ENCODE measurements around the gene PRKAA2. TPM values are rescaled to one million over a fixed set of nuclear protein-coding genes. Genes with fewer than 3 reads are reported as not detected.

The PRKAA2 gene
- total and polyA plus RNA-seq, 2 of the 4 experiments (the other 2 are of a cell fraction): 0.72 to 1.4 TPM

DNA sequence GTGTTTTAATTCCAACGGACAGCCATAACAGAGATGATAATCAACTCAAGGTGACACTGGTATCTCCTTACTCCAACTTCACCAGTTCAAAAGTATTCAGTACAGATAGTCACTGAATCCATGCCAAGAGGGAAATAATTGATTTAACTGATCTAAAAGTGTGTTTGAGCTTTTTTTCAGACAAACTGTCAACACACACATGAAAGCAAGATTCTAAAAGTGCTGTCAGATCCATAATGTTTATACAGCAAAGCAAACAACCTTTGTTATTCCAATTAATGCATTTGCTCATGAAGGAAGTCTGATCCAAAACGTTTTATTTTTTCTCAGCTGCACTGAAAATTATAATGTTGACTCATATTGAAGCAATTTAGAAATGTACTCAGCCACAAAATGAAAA is 5.9 kb upstream of the PRKAA2 start:
- Histone ChIP-seq H3K4me1 (ENCODE audit: control insufficient read depth, insufficient read depth, low read length) (no peaks in the 10 kb centered on the region), H3K56ac (ENCODE audit: extremely low read depth, insufficient read depth, low read length) (no peak overlapping the region), H3K4me2 (ENCODE audit: low read depth, low read length) (no peak overlapping the region), H3K9ac (ENCODE audit: low read depth, low read length) (no peak overlapping the region), H3K79me1 (ENCODE audit: low read depth in 1 of 2, low read length in 2 of 2) (no peaks in the 10 kb centered on the region), H3K9me1 (ENCODE audit: insufficient read depth, low read length) (no peaks in the 10 kb centered on the region), H3K23ac (ENCODE audit: low read depth, low read length) (no peak overlapping the region), H4K8ac (ENCODE audit: low read depth in 2 of 2, low read length in 2 of 2) (no peak overlapping the region), H2BK20ac (ENCODE audit: low read depth, low read length) (no peak overlapping the region), H2AK9ac (replicated peaks; ENCODE audit: low read depth, low read length, poor library complexity) (no peak overlapping the region), H3K9me3 (ENCODE audit: control insufficient read depth, insufficient read depth, low read length) (no peaks in the 10 kb centered on the region), H2AK5ac (ENCODE audit: low read depth, low read length) (no peak overlapping the region), H3K36me3 (ENCODE audit: control insufficient read depth, insufficient read depth, low read length) (no peaks in the 10 kb centered on the region), H4K20me1 (ENCODE audit: insufficient read depth, low read length) (no peaks in the 10 kb centered on the region), H2BK15ac (ENCODE audit: low read depth, low read length) (no peak overlapping the region), H2BK5ac (ENCODE audit: low read depth, low read length, poor library complexity, severe bottlenecking) (no peak overlapping the region), H2BK120ac (ENCODE audit: low read depth, low read length) (no peak overlapping the region), H3K27ac (ENCODE audit: insufficient read depth, low read length) (no peak overlapping the region), H3K4ac (ENCODE audit: low read depth, low read length) (no peak overlapping the region), H4K5ac (ENCODE audit: low read depth, low read length) (no peak overlapping the region), H4K91ac (ENCODE audit: insufficient read depth, low read depth, low read length) (no peak overlapping the region), H2AFZ (replicated peaks; ENCODE audit: low read length, poor library complexity) (no peak overlapping the region), H3K14ac (replicated peaks; ENCODE audit: low read depth, low read length) (no peak overlapping the region), H3K18ac (ENCODE audit: low read depth, low read length) (no peak overlapping the region), H3K4me3 (ENCODE audit: insufficient read depth, low read depth, low read length) (no peak overlapping the region), H3K27me3 (ENCODE audit: control insufficient read depth, insufficient read depth, low read length) (no peaks in the 10 kb centered on the region)
- ChIA-PET POLR2A (ENCODE audit: unreplicated experiment) (no interaction called here), CTCF (no interaction called here)
- TF ChIP-seq MAZ (IDR thresholded peaks at IDR 0.05; ENCODE audit: borderline replicate concordance, low read depth, low read length): no peak
- no peak for TF ChIP-seq BHLHE40 (IDR thresholded peaks at IDR 0.05; ENCODE audit: low read depth, low read length)
- TF ChIP-seq USF2 (IDR thresholded peaks at IDR 0.05; ENCODE audit: low read depth, low read length): no peak
- TF ChIP-seq NFE2L2 (IDR thresholded peaks at IDR 0.05; ENCODE audit: low read depth, low read length): no peak
- TF ChIP-seq CEBPB (IDR thresholded peaks at IDR 0.05; ENCODE audit: low read depth, low read length): no peak
- no peak for TF ChIP-seq CHD1 (IDR thresholded peaks at IDR 0.05; ENCODE audit: low read depth, low read length)
- TF ChIP-seq SMC3 (IDR thresholded peaks at IDR 0.05; ENCODE audit: low read depth, low read length): no peak
- no peak for TF ChIP-seq RAD21 (IDR thresholded peaks at IDR 0.05; ENCODE audit: low read length)
- TF ChIP-seq ELK1 (IDR thresholded peaks at IDR 0.05; ENCODE audit: borderline replicate concordance, low read depth, low read length): no peak
- no peak for TF ChIP-seq MAFK (IDR thresholded peaks at IDR 0.05; ENCODE audit: low read depth, low read length)
- TF ChIP-seq POLR2A (IDR thresholded peaks at IDR 0.05; ENCODE audit: low read depth, low read length): no peak
- no peak for TF ChIP-seq CTCF (conservative IDR thresholded peaks at IDR 0.05; ENCODE audit: low read depth, low read length)
- no peak for TF ChIP-seq RFX5 (IDR thresholded peaks at IDR 0.05; ENCODE audit: low read depth, low read length)
- no peak for TF ChIP-seq MXI1 (IDR thresholded peaks at IDR 0.05; ENCODE audit: borderline replicate concordance, low read depth, low read length)
- TF ChIP-seq FOS (IDR thresholded peaks at IDR 0.05; ENCODE audit: low read depth, low read length): no peak
- TF ChIP-seq RCOR1 (IDR thresholded peaks at IDR 0.05; ENCODE audit: insufficient replicate concordance, low read length): no peak
- no CpG with 5 or more reads among the region's 2 CpGs for WGBS, 2 experiments (ENCODE audit: extremely low coverage in 2 of 2, insufficient read length in 1 of 2)
- in situ Hi-C loops (cut with MboI; ENCODE audit: low sequenced_read_pairs) (no loop called here), dilution Hi-C loops (cut with HindIII; ENCODE audit: low sequenced_read_pairs, unreplicated experiment) (no loop called here), intact Hi-C loops (cut with micrococcal nuclease) (no loop called here)
- DNase-seq (no peak), ATAC-seq (ENCODE audit: low read depth) (no peak; the same call in 1 of the 2 replicates)
- BruUV-seq (replicated peaks): no TSS peak

All from IMR-90 (cell line).